SK-N-DZ (cell line): ENCODE measurements around the gene IRF1.
A peak's percentile ranks its signal among the peaks of the same experiment; 100 is the strongest.

Experiments
- DNase-seq: peaks from one replicate; pipeline ENCODE4 v3.0.0-alpha.2; 2015; ENCODE audit warnings: low spot score

IRF1 gene

GRCh38 chr5:132500931-132501628 lies 10.5 kb upstream of the IRF1 start:
- peak; percentile 63 for DNase-seq

- DNase-seq, result no peak
Observed at GRCh38 chr5:132500244-132500930, 9.8 kb upstream of the IRF1 start.

DNA sequence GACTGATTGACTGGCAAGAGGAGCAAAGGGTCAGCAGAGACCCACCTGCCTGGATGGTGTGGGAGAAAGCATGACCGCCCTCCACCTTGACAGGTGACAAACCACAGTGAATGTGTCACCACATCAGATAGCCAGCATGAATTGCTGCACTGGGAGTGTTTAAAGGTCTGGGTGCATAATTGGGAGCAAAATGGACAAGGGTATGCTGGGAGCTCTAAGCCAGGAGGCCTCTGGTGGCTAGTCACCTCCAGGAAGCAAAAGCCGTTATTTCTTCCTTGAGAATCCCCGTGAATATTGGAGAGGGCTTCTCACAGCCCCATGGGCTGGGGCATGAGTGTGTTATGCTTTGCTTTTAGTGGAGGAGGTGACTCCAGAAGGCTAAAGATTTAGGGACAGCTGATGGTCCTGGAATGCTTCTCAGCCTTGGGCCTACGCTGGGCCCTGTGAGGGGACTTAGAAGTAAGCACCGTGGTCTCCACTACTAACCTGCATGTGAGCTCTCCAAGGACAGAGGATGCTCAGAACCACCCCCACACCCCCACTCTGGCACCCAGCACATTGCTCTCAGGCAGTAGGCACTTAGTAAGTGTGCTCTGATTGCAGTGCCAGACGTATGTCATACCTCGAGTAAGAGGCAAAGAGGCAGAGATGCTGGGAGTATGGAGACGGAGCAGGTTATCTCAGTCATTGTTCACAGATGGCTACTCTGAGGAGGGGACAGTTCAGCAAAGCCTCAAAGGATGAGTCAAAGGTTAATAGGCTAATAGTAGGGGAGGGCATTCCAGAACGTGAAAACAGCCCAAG lies 9.1 kb upstream of the IRF1 start:
- no peak for DNase-seq

GRCh38 chr5:132498686-132499271 lies 8.2 kb upstream of the IRF1 start:
- DNase-seq, result no peak

DNA sequence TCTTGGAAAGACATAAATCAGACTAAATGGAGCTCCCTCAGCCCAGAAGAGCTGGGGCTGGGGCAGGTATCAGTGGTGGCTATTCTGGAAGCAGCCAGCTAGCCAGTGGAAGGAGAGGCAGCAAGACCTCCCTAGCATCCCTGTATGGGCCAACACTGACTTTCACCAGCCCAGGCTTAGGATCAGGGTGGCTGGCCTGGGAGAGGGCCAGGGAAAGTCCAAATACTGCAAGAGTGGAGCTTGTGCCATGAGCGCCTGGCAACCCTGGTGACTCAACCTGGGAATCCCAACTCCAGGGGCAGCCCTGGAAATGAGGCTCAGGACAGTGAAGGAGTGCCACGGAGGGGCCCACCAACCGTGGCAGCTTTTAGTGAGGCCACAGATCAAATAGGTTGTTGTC lies 7.6 kb upstream of the IRF1 start:
- no peak for DNase-seq

GRCh38 chr5:132497488-132497997 lies 7.0 kb upstream of the IRF1 start:
- DNase-seq, result no peak

GRCh38 chr5:132496631-132497487 lies 6.3 kb upstream of the IRF1 start:
- peak; percentile 42 for DNase-seq

GRCh38 chr5:132496191-132496630 lies 5.6 kb upstream of the IRF1 start:
- no peak for DNase-seq

DNA sequence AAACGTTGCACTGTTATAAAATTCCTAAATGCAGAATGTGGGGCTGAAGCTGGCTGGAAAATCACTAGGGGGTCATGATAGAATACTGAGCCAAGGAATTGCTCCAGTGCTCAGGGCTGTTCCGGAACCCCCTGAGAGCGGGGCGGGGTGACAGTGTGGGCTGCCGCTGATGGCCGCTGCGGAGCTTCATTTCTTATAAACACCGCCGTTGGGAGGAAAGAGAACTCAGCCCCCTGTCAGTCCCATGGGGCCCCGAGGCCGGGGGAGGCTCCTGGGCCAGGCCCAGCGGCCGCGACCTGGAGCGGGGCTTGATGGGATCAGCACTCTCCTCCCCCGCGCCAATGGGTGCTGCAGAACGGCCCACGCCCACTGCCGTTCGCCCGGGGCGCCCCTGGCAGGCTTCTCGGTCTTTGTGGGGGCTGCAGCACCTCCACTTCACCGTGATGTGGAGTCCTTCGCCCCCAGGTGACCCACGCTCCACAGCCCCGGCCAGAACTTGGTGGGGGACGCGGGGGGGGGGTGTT lies 5.2 kb upstream of the IRF1 start:
- DNase-seq, result peak; percentile 60

GRCh38 chr5:132493821-132494220 lies 3.2 kb upstream of the IRF1 start:
- no peak for DNase-seq

DNA sequence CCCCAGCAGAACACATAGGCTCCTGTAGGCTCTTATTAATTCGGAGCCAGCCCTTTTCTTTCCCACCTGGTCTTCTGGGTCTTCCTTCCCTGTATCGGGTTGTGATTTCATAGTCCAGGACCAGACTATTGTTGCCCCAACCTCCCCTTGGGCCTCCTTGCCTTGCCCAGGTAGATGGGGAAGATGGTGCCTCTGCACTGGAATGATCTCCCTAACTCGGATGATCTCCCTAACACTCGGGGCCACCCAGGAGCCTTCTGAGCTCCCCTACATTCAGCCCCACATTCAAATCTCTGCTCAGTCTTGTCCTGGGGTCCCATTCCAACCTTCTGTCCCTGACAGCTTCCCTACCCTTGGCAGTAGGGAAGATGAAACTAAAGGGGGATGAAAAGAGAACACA lies 2.7 kb upstream of the IRF1 start:
- DNase-seq, result no peak

GRCh38 chr5:132492386-132493125 lies 2.0 kb upstream of the IRF1 start:
- DNase-seq, result no peak

DNA sequence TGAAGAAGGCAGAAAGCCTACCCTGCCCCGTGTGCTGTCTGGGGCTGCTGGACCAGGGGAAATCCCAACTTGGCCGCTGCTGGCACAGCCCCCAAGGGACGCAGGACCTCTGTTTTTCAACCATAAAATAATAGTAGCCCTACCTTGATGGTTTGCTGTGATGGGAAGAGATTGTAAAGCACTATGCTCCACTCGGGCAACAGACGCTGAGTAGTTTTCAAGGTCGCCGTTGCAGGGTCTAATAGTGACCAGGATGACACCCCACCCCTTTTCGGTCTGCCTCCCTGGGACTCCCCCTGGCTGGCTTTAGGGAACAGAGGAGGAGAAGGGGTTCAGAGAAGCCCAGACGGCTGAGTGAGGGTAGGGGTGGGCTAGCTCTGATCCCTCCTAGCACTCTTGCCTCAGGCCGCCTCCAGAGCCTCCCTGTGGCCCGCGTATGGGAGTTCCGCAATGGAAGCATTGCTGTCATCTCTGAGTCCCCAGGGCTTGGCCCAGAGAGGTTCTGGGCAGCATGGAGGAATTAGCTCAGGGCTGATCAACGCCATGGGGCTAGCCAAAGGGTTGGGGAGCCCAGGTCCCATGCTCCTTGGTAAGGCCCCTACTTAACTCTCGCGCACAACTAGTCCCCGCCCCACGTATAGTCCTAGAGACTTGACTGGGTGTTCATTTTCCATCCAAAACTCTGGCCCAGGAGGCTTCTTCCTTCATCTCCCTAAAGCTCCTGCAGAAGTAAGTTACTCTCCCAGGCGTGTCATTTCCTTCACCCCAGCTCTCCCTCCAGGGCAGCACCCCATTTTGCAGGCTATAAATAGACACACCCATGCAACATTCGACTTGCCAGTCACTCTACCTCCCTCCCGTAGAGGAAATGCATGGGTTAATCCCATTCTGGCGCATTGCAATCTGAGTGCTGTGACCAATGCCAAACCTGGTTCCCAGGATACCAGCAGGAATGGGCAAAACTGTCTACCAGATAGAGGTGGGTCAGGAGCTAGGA lies 1.1 kb upstream of the IRF1 start:
- DNase-seq, result no peak

DNA sequence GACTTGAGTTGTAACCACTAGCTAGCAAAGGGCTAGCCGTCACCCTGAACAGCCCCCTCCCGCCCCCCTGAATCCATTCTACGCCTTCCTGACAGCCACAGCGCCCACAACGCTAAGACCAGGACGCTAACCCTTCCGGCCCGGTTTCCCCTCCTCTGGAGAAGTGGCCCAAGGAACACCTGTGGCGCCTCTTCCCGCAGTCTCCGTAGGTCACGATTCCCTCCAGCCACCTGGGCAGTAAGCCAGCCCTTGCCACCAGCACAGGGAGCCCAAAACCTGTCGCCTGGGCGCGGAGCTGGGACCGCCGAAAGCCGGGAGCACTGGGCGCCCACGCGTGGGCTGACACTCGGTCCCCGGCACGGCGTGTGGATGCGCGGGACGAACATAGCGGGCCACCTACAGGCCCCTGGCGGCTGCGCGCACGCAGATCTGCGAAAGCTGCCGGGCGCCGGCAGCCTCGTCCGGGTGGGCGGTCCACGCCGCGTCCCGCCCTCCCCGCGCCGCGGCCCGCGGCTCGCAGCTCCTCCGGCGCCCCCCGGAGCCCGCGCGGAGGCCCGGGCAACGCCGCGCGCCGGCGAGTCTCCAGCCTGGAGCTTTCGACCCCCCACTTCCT lies 596 bp downstream of the IRF1 start:
- no peak for DNase-seq

- no peak for DNase-seq
Observed at GRCh38 chr5:132489051-132489770, 1.4 kb downstream of the IRF1 start.

DNA sequence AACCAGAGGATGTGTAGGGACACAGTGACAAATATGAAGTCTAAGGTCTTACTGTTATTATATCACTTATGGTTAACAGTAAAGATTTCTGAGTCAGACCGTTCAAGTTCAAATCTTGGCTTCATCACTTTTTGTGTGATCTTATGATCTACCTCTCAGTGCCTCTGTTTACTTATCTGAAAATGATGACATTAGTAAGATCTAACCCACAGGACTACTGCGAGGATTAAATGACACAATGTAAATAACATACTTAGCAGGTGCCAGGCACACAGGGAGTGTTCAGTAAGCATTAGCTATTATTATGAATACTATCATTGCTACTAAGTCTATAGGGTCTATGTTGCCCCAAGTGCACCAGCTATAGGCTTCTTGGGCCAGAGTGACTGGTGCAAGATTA lies 2.0 kb downstream of the IRF1 start:
- no peak for DNase-seq

GRCh38 chr5:132487841-132488555 lies 2.6 kb downstream of the IRF1 start:
- no peak for DNase-seq
